LNCaP clone FGC (cell line): ENCODE data around the gene SEBOX.

Experiments used
- DNase-seq: peaks from one replicate; pipeline ENCODE4 v3.0.0-alpha.2; 2011; ENCODE audit warnings: low read depth
- H3K4me3 ChIP-seq: 2 replicates; pipeline ENCODE4 v1.5.1; 2011; ENCODE audit warnings: mild to moderate bottlenecking, low read depth, low read length, control low read depth
- TF ChIP-seq, protein P1 (sequence below): IDR thresholded peaks from 2 replicates; pipeline ENCODE4 v1.5.1; 2012; ENCODE audit warnings: mild to moderate bottlenecking; ENCODE audit not compliant: control insufficient read depth, insufficient read depth; ENCODE audit errors: extremely low read depth

SEBOX gene, protein sequence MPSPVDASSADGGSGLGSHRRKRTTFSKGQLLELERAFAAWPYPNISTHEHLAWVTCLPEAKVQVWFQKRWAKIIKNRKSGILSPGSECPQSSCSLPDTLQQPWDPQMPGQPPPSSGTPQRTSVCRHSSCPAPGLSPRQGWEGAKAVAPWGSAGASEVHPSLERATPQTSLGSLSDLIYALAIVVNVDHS

GRCh38 chr17:28364665-28365363 is at the start of gene SEBOX:
TSS of gene SEBOX (minus strand) at chr17:28365199. CDS start at chr17:28365151, 48 bp downstream.
- TF ChIP-seq, protein P1, sequence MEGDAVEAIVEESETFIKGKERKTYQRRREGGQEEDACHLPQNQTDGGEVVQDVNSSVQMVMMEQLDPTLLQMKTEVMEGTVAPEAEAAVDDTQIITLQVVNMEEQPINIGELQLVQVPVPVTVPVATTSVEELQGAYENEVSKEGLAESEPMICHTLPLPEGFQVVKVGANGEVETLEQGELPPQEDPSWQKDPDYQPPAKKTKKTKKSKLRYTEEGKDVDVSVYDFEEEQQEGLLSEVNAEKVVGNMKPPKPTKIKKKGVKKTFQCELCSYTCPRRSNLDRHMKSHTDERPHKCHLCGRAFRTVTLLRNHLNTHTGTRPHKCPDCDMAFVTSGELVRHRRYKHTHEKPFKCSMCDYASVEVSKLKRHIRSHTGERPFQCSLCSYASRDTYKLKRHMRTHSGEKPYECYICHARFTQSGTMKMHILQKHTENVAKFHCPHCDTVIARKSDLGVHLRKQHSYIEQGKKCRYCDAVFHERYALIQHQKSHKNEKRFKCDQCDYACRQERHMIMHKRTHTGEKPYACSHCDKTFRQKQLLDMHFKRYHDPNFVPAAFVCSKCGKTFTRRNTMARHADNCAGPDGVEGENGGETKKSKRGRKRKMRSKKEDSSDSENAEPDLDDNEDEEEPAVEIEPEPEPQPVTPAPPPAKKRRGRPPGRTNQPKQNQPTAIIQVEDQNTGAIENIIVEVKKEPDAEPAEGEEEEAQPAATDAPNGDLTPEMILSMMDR: no peak
- no peak for DNase-seq
- H3K4me3 ChIP-seq: no peak within 1 kb of the TSS

GRCh38 chr17:28413804-28414203 is 48.8 kb upstream of the SEBOX start:
- TF ChIP-seq, protein P1: no peak
- no peak for DNase-seq

GRCh38 chr17:28412099-28412498 is 47.1 kb upstream of the SEBOX start:
- TF ChIP-seq, protein P1: no peak
- no peak overlapping the region for H3K4me3 ChIP-seq
- DNase-seq: no peak

More at GRCh38 chr17:28413804-28414203, 48.8 kb upstream of the SEBOX start:
- no peak overlapping the region for H3K4me3 ChIP-seq

DNA sequence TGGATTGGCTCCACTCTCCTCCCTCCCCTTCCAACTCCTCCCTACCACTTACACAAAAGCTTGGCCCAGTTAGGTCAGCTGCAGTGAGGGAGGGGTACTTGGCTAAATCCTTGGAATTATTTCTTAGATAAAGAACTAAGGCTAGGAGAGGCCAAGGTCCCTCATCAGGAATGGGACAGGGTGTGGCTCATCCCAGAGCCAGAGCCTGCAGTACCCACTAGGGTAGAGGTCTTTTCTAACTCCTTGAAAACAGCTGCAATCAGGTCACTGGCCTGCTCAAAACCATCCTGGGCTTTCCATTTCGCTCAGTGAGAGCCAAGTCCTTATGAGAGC is 42.9 kb upstream of the SEBOX start:
- H3K4me3 ChIP-seq: no peak overlapping the region
- TF ChIP-seq, protein P1: no peak
- no peak for DNase-seq

GRCh38 chr17:28407130-28407973 is 42.4 kb upstream of the SEBOX start:
- DNase-seq: no peak
- TF ChIP-seq, protein P1: no peak
- no peak overlapping the region for H3K4me3 ChIP-seq

GRCh38 chr17:28406473-28406814 is 41.4 kb upstream of the SEBOX start:
- no peak for DNase-seq
- TF ChIP-seq, protein P1: no peak
- H3K4me3 ChIP-seq: peak overlapping the region; percentile 83
